Left ventricle myocardium superior (tissue), 1 donor: ENCODE data around the gene TMF1. TPM values are rescaled to one million over a fixed set of nuclear protein-coding genes. Genes with fewer than 3 reads are reported as not detected.

Experiments
- ATAC-seq: fragments of 200-7000 bp; cut with Tn5 transposase; one replicate; pipeline ENCODE4 v1.9.1; 2020; ENCODE audit warnings: mild to moderate bottlenecking, moderate library complexity
- DNase-seq: peaks from one replicate; pipeline ENCODE4 v3.0.0-alpha.2; 2020
- intact Hi-C: fragments of 100-400 bp; cut with micrococcal nuclease; formaldehyde crosslinking; loops from one replicate; pipeline ENCODE4 v1.11.0; 2022
- long read RNA-seq: library from polyadenylated mRNA; unstranded; transcript quantifications from one replicate; pipeline ENCODE4 v2.0.0, GENCODE V29; 2021
- total RNA-seq: library from RNA; stranded (reverse); fragmentation: NEBNext Ultra II Directional; extraction: Animal tissue kit (Norgen Biotek cat#: 25700); gene quantifications from one replicate; pipeline ENCODE4 v1.2.1, GENCODE V29; 2021
- donor health status: DM: no; HTN: yes; CAD: no; lungs with severe emphysema.

The TMF1 gene
- total RNA-seq, result 18.9 TPM
- long read RNA-seq, full-length matches to known transcripts, result 16 of 46 reads
- long read RNA-seq, partial matches to known transcripts, result 29 of 46 reads
- long read RNA-seq, other reads (novel, unspliced or antisense), result 1 of 46 reads

- intact Hi-C loops, result no loop called here
- ATAC-seq, result peak; percentile 99
- DNase-seq, result peak; percentile 99
Measured at GRCh38 chr3:69051756-69052471, at the start of gene TMF1. TSS of gene TMF1 (minus strand) at chr3:69052333. CDS start at chr3:69052086, 247 bp downstream.

- intact Hi-C loops, result no loop called here
- peak; percentile 50 for ATAC-seq
- no peak for DNase-seq
Measured at GRCh38 chr3:69099576-69099975, 47.4 kb upstream of the TMF1 start.

- no peak for ATAC-seq
- intact Hi-C loops, result no loop called here
- DNase-seq, result no peak
Measured at GRCh38 chr3:69097407-69098086, 45.4 kb upstream of the TMF1 start.

GRCh38 chr3:69096299-69096698 lies 44.2 kb upstream of the TMF1 start:
- ATAC-seq (no peak), DNase-seq (no peak)
- intact Hi-C loops, result no loop called here

GRCh38 chr3:69095636-69096035 lies 43.5 kb upstream of the TMF1 start:
- intact Hi-C loops, result no loop called here
- DNase-seq, result no peak
- ATAC-seq, result no peak

- DNase-seq (no peak), ATAC-seq (peak; percentile 5)
- intact Hi-C loops, result no loop called here
Measured at GRCh38 chr3:69094467-69095205, 42.5 kb upstream of the TMF1 start.

GRCh38 chr3:69092030-69092516 lies 39.9 kb upstream of the TMF1 start:
- intact Hi-C loops, result no loop called here
- peak; percentile 13 for ATAC-seq
- no peak for DNase-seq

GRCh38 chr3:69091389-69092029 lies 39.4 kb upstream of the TMF1 start:
- no peak for DNase-seq
- intact Hi-C loops, result no loop called here
- no peak for ATAC-seq

- no peak for DNase-seq
- intact Hi-C loops, result no loop called here
- no peak for ATAC-seq
Measured at GRCh38 chr3:69090021-69090420, 37.9 kb upstream of the TMF1 start.

GRCh38 chr3:69088063-69088462 lies 35.9 kb upstream of the TMF1 start:
- ATAC-seq, result no peak
- intact Hi-C loops, result no loop called here
- no peak for DNase-seq

- DNase-seq (no peak), ATAC-seq (peak; percentile 33)
- intact Hi-C loops, result no loop called here
Measured at GRCh38 chr3:69087030-69087791, 35.1 kb upstream of the TMF1 start.

- DNase-seq (peak; percentile 91), ATAC-seq (peak; percentile 71)
- intact Hi-C loops, result no loop called here
Measured at GRCh38 chr3:69085833-69086722, 33.9 kb upstream of the TMF1 start.

GRCh38 chr3:69085168-69085832 lies 33.2 kb upstream of the TMF1 start:
- ATAC-seq, result peak; percentile 41
- peak; percentile 50 for DNase-seq
- intact Hi-C loops, result no loop called here

- ATAC-seq, result peak; percentile 69
- peak; percentile 96 for DNase-seq
- intact Hi-C loops, result no loop called here
Measured at GRCh38 chr3:69084326-69085167, 32.4 kb upstream of the TMF1 start, which contains the start of gene ARL6IP5. TSS of gene ARL6IP5 (plus strand) at chr3:69084937. CDS start at chr3:69085048, 111 bp downstream.

GRCh38 chr3:69082805-69083204 lies 30.7 kb upstream of the TMF1 start:
- intact Hi-C loops, result no loop called here
- no peak for ATAC-seq

GRCh38 chr3:69082361-69082760 lies 30.2 kb upstream of the TMF1 start:
- DNase-seq, result no peak
- ATAC-seq, result no peak
- intact Hi-C loops, result no loop called here

More at GRCh38 chr3:69082805-69083204, 30.7 kb upstream of the TMF1 start:
- DNase-seq, result no peak
